ENCODE results near the gene SERPINA6.
"Not testable (repeated sequence)": the region's sequence is repeated elsewhere in the genome, so short reads cannot be mapped to it uniquely, and the experiment has no call there.

SERPINA6 gene

DNA sequence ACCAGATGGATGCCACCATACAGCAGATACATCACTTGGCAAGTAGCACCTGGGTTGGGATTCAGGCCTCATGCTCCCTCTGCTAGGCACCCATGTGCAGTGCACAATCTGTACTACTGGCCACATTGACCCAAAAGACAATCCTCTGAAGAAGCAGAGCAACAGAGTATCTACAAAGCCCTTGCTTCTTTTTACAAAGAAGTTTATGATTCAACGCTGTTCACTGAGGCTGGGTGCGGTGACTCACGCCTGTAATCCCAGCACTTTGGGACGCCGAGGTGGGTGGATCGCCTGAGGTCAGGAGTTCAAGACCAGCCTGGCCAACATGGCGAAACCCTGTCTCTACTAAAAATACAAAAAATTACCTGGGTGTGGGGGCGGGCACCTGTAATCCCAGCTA is 31.1 kb upstream of the SERPINA6 start:
- not testable (repeated sequence) for DNase-seq

DNA sequence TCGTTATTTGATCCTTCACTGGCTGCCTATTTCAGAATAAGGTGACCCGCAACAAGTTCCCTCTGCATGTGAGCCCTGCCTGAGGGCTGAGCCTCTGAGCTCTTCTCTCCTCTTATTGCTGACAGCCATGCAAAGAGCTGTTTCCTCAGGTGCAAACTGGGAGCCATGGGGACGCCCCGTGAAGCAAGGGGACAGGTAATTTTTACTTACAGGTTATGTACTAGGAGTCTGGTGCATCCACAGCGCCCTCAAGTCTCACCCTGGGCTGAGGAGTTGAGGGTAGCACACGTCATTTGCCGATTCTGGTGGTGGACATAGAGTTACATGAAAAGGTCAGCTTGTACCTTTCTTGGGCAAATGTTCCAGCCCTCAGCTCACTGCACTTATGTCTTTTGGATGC is 26.1 kb upstream of the SERPINA6 start:
- DNase-seq = no peak

GRCh38 chr14:94348836-94349235 is 25.7 kb upstream of the SERPINA6 start:
- DNase-seq = no peak

- DNase-seq = no peak
Measured at GRCh38 chr14:94346841-94347240, 23.7 kb upstream of the SERPINA6 start.

DNA sequence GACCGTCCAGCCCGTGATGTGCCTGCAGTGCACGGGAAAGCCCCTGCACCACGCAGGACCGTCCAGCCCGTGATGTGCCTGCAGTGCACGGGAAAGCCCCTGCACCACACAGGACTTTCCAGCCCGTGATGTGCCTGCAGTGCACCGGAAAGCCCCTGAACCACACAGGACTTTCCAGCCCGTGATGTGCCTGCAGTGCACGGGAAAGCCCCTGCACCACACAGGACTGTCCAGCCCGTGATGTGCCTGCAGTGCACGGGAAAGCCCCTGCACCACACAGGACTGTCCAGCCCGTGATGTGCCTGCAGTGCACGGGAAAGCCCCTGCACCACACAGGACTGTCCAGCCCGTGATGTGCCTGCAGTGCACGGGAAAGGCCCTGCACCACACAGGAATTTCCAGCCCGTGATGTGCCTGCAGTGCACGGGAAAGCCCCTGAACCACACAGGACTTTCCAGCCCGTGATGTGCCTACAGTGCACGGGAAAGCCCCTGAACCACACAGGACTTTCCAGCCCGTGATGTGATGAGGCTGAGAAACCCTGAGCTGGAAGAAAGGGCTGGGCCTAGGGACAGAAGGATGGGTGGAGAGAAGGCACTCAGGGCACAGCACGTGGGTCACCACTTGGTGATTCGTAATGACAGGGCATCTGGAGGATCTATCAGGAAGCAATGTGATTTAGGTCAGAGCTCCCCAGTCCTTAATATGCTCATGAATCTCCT is 23.1 kb upstream of the SERPINA6 start:
- DNase-seq = not testable (repeated sequence)

DNA sequence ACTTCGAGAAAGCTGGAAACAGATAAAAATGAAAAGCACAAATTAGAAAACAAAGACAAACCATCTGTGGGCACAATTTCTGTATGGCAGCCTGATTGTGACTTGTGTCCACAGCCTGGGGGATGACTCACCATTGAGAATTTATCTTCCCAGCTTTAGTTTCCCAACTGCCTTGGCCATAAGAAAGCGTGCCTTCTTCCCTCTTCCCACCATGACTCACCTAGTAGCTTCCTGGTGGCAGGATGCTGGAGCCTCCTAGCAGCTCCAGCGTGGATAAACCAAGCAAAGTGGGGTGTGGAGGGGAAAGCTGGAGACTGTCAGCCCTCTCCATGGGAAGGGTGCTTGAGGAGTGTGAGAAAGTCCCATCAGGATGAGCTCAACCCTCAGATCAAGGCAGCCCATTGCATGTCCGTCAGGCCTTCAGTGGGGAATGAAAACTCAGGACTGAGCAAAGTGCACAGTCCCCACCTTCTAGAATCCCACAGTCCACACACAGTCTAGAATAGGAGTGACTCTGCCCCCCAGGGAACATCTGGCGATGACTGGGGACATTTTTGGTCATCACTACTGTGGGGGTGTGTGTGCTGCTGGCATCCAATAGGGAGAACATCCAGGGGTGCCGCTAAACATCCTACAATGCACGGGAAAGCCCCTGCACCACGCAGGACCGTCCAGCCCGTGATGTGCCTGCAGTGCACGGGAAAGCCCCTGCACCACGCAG is 22.4 kb upstream of the SERPINA6 start:
- DNase-seq = no peak

GRCh38 chr14:94344389-94344788 is 21.3 kb upstream of the SERPINA6 start:
- no peak for DNase-seq

DNA sequence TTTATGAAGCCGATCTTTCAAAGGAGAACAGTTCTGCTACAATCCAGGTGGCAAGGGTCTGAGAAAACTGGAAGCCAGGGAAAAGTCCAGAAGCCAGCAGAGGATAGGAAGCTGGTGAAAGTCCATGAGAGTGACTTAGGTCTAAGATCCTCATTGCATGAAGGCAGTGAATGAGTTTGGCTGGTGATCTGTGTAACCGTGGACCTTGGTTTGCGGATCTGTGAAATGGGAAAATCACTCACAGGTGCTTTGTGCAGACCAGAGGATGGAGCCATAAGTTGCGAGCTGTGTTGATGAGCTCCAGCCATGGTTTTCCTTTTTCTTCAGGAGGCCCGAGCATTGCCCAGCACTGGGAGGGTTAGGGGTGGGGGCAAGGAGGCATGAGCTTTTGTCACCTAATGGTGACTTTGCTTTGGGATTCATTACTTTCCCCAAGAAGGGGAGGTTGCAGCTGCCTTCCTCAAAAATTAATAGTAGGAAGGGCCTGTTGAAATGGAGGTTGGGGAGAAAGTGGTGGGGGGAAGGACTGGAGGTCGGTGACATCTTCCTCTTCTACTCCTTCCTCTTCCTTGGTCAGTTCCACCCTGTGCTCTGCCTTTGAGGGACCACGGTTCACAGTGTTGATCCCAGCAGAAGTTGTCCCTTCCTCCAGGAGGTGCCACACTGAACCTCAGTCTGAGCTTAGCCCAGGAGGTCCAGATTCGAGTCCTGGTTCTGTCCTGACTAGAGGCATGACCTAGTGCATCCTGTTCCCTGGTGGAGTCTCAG is 20.3 kb upstream of the SERPINA6 start:
- DNase-seq = no peak

GRCh38 chr14:94342334-94342934 is 19.3 kb upstream of the SERPINA6 start:
- DNase-seq = peak; percentile 89

- no peak for DNase-seq
Measured at GRCh38 chr14:94341656-94342333, 18.7 kb upstream of the SERPINA6 start.

DNA sequence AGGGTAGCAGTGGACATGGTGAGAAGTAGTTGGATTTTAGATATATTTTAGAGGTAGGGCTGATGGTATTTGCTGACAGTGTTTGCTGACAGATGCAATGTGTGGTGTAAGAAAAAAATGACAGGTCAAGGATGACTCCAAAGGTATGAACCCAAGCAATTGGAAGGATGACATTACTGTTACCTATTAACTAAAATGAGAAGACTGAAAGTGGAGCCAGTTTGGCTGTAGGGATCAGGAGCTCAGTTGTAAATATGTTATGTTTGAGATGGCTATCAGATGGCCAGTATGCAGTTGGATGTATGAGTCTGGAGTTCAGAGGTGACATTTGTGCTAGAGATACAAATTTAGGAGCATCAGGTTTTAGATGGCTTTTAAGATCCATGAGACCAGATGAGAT is 17.4 kb upstream of the SERPINA6 start:
- DNase-seq = no peak

DNA sequence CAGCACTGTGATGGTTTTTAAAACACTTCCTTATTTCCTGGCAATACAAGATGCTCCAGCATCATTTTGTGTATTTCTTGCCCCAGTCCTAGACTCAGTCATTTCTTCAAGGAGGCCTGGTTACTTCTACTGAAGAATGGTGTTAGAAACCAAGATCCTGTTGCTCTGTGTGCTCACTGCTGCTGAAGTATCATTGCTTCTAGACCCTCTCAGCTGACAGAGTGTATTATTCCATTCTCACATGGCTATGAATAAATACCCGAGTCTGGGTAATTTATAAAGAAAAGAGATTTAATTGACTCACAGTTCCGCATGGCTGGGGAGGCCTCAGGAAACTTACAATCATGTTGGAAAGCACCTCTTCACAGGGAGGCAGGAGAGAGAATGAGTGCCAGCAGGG is 14.9 kb upstream of the SERPINA6 start:
- no peak for DNase-seq

- no peak for DNase-seq
Measured at GRCh38 chr14:94337274-94337673, 14.1 kb upstream of the SERPINA6 start.

DNA sequence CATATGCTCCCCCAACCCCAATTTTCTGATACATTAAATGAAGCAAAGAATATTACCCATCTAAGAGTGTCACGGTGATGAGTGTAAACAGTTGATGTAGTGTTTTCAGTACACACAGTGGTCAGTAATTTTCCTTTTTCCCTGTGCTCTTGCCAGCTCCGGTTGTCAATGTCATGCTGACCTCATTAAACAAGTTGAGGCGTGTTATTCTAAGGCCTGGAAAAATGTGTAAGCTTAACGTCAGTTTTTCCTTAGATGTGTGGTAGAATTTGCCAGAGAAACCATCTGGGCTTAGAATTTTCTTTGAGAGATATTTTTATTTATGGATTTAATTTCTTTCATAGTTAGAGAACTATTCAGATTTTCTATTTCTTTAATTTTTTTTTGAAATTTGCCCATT is 11.7 kb upstream of the SERPINA6 start:
- DNase-seq = no peak

DNA sequence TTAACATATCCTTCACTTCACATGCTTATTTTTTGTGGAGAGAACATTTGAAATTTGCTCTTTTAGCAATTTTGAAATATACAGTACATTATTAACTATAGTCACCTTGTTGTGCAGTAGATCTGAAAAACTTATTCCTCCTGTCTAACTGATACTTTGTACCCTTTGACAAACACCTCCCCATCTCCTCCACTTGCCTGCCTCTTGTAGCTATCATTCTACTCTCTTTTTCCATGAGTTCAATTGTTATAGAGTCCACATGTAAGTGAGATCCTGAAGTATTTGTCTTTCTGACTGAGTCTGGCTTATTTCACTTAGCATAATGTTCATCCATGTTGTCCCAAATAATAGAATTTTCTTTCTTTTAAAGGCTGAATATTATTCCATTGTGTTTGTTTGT is 9.5 kb upstream of the SERPINA6 start:
- DNase-seq = no peak

GRCh38 chr14:94332063-94332583 is 9.0 kb upstream of the SERPINA6 start:
- DNase-seq = no peak

GRCh38 chr14:94331462-94331861 is 8.3 kb upstream of the SERPINA6 start:
- DNase-seq = no peak

- no peak for DNase-seq
Measured at GRCh38 chr14:94330857-94331256, 7.7 kb upstream of the SERPINA6 start.

DNA sequence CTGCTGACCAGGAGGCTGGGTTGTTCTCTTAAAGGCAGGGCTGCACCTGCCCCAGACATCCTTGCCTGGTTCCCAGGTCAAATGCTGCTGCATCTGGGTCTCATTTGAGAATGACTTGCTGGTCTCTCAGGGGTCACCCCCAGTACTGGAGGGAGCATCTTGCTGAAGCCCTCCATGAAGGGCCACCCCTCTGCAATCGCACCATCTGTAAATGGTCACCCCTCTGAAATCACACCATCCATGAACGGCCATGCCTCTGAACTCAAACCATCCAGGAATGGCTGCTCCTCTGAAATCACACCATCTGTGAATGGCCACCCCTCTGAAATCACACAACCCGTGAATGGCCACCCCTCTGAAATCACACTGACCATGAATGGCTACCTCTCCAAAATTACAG is 7.3 kb upstream of the SERPINA6 start:
- DNase-seq = no peak

DNA sequence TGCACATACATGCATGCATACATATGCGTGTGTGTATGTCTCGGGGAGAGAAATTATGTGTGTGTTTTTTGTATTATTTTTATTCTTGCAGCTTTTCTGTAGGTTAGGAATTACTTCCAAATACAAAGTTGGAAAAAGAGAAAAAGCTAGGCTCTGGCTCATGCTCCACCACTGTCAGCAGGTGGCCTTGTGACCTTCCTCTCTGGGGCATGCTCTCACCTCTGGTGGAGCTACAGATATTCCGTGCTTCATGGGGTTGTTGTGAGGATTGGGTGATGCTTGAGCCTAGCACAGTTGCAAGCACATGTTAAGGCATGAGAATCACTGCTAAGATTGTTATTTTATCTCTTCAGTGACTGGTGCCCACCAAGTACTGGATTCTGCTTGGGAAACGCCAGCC is 6.7 kb upstream of the SERPINA6 start:
- no peak for DNase-seq

GRCh38 chr14:94328196-94328595 is 5.1 kb upstream of the SERPINA6 start:
- no peak for DNase-seq

DNA sequence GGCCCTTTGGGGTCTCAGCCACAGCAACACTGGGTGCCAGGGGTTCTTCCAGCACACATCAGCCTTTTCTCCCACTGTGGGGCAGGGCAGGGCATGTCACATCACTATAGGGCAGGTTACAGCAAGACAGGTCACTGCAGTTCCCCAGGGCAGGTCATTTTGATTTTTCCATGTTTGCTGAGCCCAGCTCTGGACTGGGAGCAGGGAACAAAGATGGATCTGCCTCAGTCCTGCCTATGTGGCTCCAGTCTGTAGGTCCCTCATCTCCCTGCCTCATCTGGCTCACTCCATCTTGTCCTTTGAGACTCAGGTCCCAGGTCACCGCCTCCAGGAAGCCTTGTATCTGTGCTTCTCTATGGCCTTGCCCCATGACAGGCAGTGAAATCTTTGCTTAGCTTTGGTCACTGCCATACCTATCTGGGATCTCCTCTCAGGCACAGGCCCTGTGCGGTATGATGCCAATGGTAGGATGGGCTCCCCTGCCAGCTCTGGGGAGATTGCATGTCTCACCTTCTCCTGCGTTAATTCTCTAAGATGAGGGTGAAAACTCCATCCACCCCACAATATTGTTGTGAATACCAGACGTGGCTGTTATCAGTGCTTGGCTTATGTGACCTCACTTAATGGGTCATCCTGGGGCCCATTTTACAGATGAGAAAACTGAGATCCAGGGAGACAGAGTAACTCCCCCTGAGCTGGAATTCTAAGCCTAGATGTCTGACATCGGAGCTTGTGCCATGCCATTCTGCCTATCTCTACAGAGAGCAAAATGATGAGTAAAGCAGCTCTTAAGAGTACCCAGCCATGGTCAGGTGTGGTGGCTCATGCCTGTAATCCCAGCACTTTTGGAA is 1.5 kb downstream of the SERPINA6 start:
- DNase-seq = no peak

All from NCI-H446 treated with DMSO at 0.1 percent for 48 hours (cell line).